Measurements from ENCODE around the gene EPS8.

DNA sequence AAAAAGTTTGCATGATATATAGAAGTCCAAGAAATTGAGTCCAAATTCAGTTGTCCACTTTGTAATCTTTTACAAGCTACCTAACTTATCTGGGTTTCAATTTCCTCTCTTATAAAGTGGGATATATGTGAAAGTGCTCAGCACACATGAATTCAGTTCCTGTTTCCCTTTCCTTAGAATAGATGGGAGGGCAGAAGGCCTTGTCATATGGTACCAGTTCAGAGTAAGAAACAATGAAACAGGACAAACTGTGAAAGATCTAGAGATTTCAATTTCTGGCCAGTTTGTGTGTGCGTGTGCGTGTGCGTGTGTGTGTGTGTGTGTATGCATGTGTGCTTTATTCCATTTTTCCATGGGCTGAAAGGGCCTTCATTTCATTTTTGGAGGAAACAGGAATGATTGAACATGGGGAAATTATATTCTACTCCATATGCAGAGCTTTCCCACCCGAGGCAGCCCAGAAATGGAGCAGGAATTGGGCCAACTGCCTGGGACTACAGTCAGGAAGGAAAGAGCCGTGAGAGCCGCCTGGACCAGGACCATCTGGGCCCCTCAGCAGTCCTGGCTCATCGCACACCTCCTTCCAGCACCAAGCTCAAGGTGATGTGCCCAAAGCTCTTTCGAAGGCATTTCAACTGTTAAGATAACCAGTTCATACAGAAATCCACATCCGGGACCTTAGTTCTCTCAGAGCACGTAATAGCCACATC, 183.2 kb downstream of the EPS8 start:
- TF ChIP-seq, protein P1, sequence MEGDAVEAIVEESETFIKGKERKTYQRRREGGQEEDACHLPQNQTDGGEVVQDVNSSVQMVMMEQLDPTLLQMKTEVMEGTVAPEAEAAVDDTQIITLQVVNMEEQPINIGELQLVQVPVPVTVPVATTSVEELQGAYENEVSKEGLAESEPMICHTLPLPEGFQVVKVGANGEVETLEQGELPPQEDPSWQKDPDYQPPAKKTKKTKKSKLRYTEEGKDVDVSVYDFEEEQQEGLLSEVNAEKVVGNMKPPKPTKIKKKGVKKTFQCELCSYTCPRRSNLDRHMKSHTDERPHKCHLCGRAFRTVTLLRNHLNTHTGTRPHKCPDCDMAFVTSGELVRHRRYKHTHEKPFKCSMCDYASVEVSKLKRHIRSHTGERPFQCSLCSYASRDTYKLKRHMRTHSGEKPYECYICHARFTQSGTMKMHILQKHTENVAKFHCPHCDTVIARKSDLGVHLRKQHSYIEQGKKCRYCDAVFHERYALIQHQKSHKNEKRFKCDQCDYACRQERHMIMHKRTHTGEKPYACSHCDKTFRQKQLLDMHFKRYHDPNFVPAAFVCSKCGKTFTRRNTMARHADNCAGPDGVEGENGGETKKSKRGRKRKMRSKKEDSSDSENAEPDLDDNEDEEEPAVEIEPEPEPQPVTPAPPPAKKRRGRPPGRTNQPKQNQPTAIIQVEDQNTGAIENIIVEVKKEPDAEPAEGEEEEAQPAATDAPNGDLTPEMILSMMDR (optimal IDR thresholded peaks at IDR 0.05 in 1 of 3, IDR thresholded peaks at IDR 0.05 in 1 of 3, conservative IDR thresholded peaks at IDR 0.05 in 1 of 3; ENCODE audit: extremely low read depth in 1 of 3, insufficient read depth in 2 of 3, low read length in 3 of 3), result no peak
- TF ChIP-seq EZH2 (IDR thresholded peaks at IDR 0.05; ENCODE audit: low read length), result no peak
